Measurements from ENCODE around the gene TMEM141.

GRCh38 chr9:136746621-136747020, 44.5 kb upstream of the TMEM141 start:
- TF ChIP-seq JUND (IDR thresholded peaks at IDR 0.05; ENCODE audit: low read length) (no peak), CTCF (IDR thresholded peaks at IDR 0.05; ENCODE audit: control extremely low read depth in 1 of 3, insufficient read depth in 1 of 3, low read depth in 1 of 3, low read length in 3 of 3) (no peak), USF2 (IDR thresholded peaks at IDR 0.05; ENCODE audit: low read length) (no peak), YY1 (IDR thresholded peaks at IDR 0.05; ENCODE audit: low read depth, low read length) (no peak)

Measured in H1 (cell line).